ENCODE measurements around the gene CTSF.

DNA sequence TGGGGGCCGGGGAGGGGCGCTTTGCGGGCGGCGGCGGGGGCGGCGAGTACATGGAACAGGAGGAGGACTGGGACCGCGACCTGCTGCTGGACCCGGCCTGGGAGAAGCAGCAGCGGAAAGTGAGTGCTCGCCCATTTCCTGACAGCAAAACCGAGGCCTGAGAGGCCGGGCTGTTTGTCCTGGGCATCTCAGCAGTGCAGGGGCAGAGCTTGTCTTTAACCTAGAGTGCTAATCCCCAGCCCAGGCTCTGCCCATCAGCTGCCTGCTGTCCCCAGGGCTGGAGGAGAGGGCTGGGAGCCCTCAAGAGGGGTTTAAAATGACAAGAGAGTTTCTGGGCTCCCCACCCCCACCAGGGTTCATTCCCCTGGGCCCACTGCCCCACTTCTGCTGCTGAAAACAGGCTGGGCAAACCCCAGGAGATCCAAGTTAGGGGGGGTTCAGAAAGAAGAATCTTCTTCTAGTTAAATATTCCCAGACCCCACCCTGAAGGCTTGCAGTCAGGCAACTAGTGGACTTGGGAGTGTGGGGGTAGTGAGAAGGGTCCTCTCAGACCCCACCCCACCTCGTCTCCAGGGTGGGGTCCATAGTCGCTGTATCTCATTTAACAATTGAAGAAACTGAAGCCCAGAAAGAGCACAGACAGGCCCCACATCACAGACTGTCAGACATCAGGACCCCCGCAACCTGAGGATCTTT lies 21.3 kb downstream of the CTSF start:
- TF ChIP-seq, protein P1, sequence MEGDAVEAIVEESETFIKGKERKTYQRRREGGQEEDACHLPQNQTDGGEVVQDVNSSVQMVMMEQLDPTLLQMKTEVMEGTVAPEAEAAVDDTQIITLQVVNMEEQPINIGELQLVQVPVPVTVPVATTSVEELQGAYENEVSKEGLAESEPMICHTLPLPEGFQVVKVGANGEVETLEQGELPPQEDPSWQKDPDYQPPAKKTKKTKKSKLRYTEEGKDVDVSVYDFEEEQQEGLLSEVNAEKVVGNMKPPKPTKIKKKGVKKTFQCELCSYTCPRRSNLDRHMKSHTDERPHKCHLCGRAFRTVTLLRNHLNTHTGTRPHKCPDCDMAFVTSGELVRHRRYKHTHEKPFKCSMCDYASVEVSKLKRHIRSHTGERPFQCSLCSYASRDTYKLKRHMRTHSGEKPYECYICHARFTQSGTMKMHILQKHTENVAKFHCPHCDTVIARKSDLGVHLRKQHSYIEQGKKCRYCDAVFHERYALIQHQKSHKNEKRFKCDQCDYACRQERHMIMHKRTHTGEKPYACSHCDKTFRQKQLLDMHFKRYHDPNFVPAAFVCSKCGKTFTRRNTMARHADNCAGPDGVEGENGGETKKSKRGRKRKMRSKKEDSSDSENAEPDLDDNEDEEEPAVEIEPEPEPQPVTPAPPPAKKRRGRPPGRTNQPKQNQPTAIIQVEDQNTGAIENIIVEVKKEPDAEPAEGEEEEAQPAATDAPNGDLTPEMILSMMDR (IDR thresholded peaks at IDR 0.05; ENCODE audit: low read depth, low read length), result no peak
- TF ChIP-seq POLR2A (IDR thresholded peaks at IDR 0.05; ENCODE audit: extremely low read depth, insufficient read length) (no peak), MYC (IDR thresholded peaks at IDR 0.05; ENCODE audit: low read depth, low read length) (no peak)
- TF ChIP-seq, protein P2, sequence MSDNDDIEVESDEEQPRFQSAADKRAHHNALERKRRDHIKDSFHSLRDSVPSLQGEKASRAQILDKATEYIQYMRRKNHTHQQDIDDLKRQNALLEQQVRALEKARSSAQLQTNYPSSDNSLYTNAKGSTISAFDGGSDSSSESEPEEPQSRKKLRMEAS (IDR thresholded peaks at IDR 0.05; ENCODE audit: low read depth, low read length), result no peak
